ENCODE results near the gene SULT1C2.
"Not testable (repeated sequence)": the region's sequence is repeated elsewhere in the genome, so short reads cannot be mapped to it uniquely, and the experiment has no call there.

Gene SULT1C2

GRCh38 chr2:108355906-108356734 is 67.4 kb downstream of the SULT1C2 start:
- DNase-seq: no peak

GRCh38 chr2:108359336-108359735 is 70.6 kb downstream of the SULT1C2 start:
- DNase-seq: not testable (repeated sequence)
